ENCODE results near the gene SPATA46. TPM values are rescaled to one million over a fixed set of nuclear protein-coding genes. Genes with fewer than 3 reads are reported as not detected.

SPATA46 gene
- total and polyA plus RNA-seq, 9 of the 15 experiments (the other 6 are each of a cell fraction or from before 2014, with no cell fraction given) = 0.04 to 0.11 TPM; not detected in 7

DNA sequence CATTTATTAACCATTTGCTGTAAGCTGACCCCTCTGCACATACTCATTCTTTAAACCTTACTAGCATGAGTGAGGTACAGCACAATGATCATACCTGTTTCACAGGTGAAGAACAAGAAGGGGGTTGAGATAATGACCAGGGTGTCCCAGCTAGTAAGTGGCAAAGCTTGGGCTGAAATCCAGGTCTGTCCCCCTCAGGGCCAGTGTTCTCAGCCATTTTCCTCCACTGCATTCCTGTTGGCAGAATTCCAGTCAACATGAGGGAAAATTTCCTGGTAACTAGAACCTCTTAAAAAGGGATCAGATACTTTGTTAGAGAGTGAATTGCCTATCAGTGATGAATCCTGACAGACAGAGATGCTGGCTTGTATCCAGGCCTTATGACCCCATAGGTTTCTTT is 48.1 kb downstream of the SPATA46 start (continued):
- TF ChIP-seq, protein P1, sequence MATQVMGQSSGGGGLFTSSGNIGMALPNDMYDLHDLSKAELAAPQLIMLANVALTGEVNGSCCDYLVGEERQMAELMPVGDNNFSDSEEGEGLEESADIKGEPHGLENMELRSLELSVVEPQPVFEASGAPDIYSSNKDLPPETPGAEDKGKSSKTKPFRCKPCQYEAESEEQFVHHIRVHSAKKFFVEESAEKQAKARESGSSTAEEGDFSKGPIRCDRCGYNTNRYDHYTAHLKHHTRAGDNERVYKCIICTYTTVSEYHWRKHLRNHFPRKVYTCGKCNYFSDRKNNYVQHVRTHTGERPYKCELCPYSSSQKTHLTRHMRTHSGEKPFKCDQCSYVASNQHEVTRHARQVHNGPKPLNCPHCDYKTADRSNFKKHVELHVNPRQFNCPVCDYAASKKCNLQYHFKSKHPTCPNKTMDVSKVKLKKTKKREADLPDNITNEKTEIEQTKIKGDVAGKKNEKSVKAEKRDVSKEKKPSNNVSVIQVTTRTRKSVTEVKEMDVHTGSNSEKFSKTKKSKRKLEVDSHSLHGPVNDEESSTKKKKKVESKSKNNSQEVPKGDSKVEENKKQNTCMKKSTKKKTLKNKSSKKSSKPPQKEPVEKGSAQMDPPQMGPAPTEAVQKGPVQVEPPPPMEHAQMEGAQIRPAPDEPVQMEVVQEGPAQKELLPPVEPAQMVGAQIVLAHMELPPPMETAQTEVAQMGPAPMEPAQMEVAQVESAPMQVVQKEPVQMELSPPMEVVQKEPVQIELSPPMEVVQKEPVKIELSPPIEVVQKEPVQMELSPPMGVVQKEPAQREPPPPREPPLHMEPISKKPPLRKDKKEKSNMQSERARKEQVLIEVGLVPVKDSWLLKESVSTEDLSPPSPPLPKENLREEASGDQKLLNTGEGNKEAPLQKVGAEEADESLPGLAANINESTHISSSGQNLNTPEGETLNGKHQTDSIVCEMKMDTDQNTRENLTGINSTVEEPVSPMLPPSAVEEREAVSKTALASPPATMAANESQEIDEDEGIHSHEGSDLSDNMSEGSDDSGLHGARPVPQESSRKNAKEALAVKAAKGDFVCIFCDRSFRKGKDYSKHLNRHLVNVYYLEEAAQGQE (IDR thresholded peaks at IDR 0.05; ENCODE audit: borderline replicate concordance) = no peak
- TF ChIP-seq, protein P1 (CRISPR knock-in tag; IDR thresholded peaks at IDR 0.05; ENCODE audit: low read depth) = no peak
- TF ChIP-seq PML (IDR thresholded peaks at IDR 0.05; ENCODE audit: low read length) = no peak
- no peak for TF ChIP-seq ZBTB8A (IDR thresholded peaks at IDR 0.05; ENCODE audit: partially characterized antibody)
- TF ChIP-seq NR4A1 (CRISPR knock-in tag; IDR thresholded peaks at IDR 0.05) = no peak
- TF ChIP-seq NR4A1 (tag; IDR thresholded peaks at IDR 0.05) = no peak
- TF ChIP-seq ZNF384 (IDR thresholded peaks at IDR 0.05; ENCODE audit: low read depth, low read length) = no peak
- no peak for TF ChIP-seq MEF2D (tag; conservative IDR thresholded peaks at IDR 0.05; ENCODE audit: low read depth)
- TF ChIP-seq, protein P2, sequence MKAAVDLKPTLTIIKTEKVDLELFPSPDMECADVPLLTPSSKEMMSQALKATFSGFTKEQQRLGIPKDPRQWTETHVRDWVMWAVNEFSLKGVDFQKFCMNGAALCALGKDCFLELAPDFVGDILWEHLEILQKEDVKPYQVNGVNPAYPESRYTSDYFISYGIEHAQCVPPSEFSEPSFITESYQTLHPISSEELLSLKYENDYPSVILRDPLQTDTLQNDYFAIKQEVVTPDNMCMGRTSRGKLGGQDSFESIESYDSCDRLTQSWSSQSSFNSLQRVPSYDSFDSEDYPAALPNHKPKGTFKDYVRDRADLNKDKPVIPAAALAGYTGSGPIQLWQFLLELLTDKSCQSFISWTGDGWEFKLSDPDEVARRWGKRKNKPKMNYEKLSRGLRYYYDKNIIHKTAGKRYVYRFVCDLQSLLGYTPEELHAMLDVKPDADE (conservative IDR thresholded peaks at IDR 0.05; ENCODE audit: control insufficient read depth, low read depth, low read length) = no peak
- TF ChIP-seq ZNF274 (IDR thresholded peaks at IDR 0.05; ENCODE audit: borderline replicate concordance, low read depth, low read length) = no peak
- TF ChIP-seq WHSC1 (IDR thresholded peaks at IDR 0.05; ENCODE audit: low read length) = no peak
- no peak for TF ChIP-seq MCM3 (IDR thresholded peaks at IDR 0.05)
- no peak for TF ChIP-seq RHOXF2B (CRISPR knock-in tag; conservative IDR thresholded peaks at IDR 0.05)
- TF ChIP-seq FOXA1 (IDR thresholded peaks at IDR 0.05; ENCODE audit: borderline replicate concordance) = no peak
